Transverse colon (tissue), 4 donors: Measurements from ENCODE around the gene OTUB1. TPM values are rescaled to one million over a fixed set of nuclear protein-coding genes. Genes with fewer than 3 reads are reported as not detected.

Experiments used
- DNase-seq: peaks from one replicate; pipeline ENCODE4 v3.0.0-alpha.2; 2019
- H3K27ac ChIP-seq, 4 donors: fragments of 200-600 bp; sonication (generic); 2 replicates each; pipeline ENCODE4 v1.5.1; 2016 to 2018; ENCODE audit warnings: inconsistent platforms in 4 of 4
- H3K27me3 ChIP-seq: fragments of 200-600 bp; sonication (generic); 2 replicates; pipeline ENCODE4 v1.5.1; 2017; ENCODE audit warnings: inconsistent platforms
- H3K36me3 ChIP-seq, 4 donors: fragments of 200-600 bp; sonication (generic); 2 replicates each; pipeline ENCODE4 v1.5.1; 2017 to 2019; ENCODE audit warnings: inconsistent platforms in 4 of 4
- H3K4me1 ChIP-seq, 4 donors: fragments of 200-600 bp; sonication (generic); 2 replicates each; pipeline ENCODE4 v1.5.1; 2017 to 2020; ENCODE audit warnings: inconsistent platforms in 4 of 4
- H3K4me3 ChIP-seq, 4 donors: fragments of 200-600 bp; sonication (generic); 1 replicate in 1 of 4; 2 replicates in 3 of 4; pipeline versions ENCODE4 v1.5.1 to v1.6.1; 2017 to 2019; ENCODE audit warnings: inconsistent platforms in 4 of 4
- H3K9me3 ChIP-seq, 2 donors: fragments of 200-600 bp; sonication (generic); 2 replicates each; pipeline ENCODE4 v1.5.1; 2017 to 2019; ENCODE audit warnings: inconsistent platforms in 2 of 2
- CTCF ChIP-seq, 5 experiments: fragments of 200-600 bp in 3 of 5; fragments of 450-650 bp in 2 of 5; sonication (generic) in 3 of 5; IDR thresholded peaks; 1 replicate in 2 of 5; 2 replicates in 3 of 5; pipeline ENCODE4 v1.5.1; 2016 to 2017; ENCODE audit warnings: antibody characterized with exemption in 5 of 5, inconsistent platforms in 3 of 5, mild to moderate bottlenecking in 2 of 5, moderate library complexity in 1 of 5
- EP300 ChIP-seq: sonication (generic); formaldehyde crosslinking; IDR thresholded peaks from one replicate; pipeline ENCODE4 v1.6.1; 2017; ENCODE audit warnings: antibody characterized with exemption, low read depth
- POLR2A ChIP-seq: fragments of 450-650 bp; IDR thresholded peaks from one replicate; pipeline ENCODE4 v1.6.1; 2016; ENCODE audit warnings: antibody characterized with exemption, mild to moderate bottlenecking, moderate library complexity
- POLR2AphosphoS5 ChIP-seq, 3 donors: sonication (generic); formaldehyde crosslinking; IDR thresholded peaks; one replicate each; pipeline ENCODE4 v1.6.1; 2016; ENCODE audit warnings: antibody characterized with exemption in 3 of 3
- WGBS, 2 donors: methylation state at CpG; one replicate each; pipeline ENCODE4 v1.1.5; 2018; ENCODE audit warnings: low coverage in 1 of 2; 5-methylcytosine and 5-hydroxymethylcytosine counted together
- in situ Hi-C, 4 donors: fragments of 200-750 bp; cut with MboI; loops; one replicate each; pipeline versions ENCODE4 v1.15.0 to v1.15.1; 2017; ENCODE audit warnings: low sequenced_read_pairs in 3 of 4, low pct_ligation_motif_present in 1 of 4, low pct_unique_long_range_greater_than_20kb in 1 of 4
- intact Hi-C: fragments of 100-400 bp; cut with DNase I; formaldehyde crosslinking; loops from one replicate; pipeline ENCODE4 v1.15.1; 2023; ENCODE audit warnings: low total_unique reads
- total RNA-seq, 4 donors: library from RNA; depleted of rRNA; stranded (reverse); fragments of >200 nt; gene quantifications; one replicate each; pipeline ENCODE4 v1.1.0, GENCODE V29; 2016

OTUB1 gene
- total RNA-seq, 4 donors from 2014 or later: 52.7 to 114 (median 79.4) TPM

- intact Hi-C loops: loop anchor here (5.0 kb wide), 1 partner anchor 111 kb away; no protein-coding TSS in a partner anchor
- 4% methylated on average over 45 of the region's 85 CpGs; no CpG with 5 or more reads in 1 of the 2 donors for WGBS, 2 donors
- TF ChIP-seq EP300 (no peak), POLR2AphosphoS5 (IDR thresholded peaks at IDR 0.05) (no peak), CTCF (IDR thresholded peaks at IDR 0.05) (no peak), POLR2A (no peak)
Observed at GRCh38 chr11:64036087-64037026, 50.1 kb downstream of the OTUB1 start.

GRCh38 chr11:64037027-64037634 lies 50.9 kb downstream of the OTUB1 start:
- 29% methylated on average over 22 of the region's 23 CpGs; no CpG with 5 or more reads in 1 of the 2 donors for WGBS, 2 donors
- H3K36me3 ChIP-seq: no peaks in the 10 kb centered on the region
- H3K4me3 ChIP-seq: peak overlapping the region in 2 of 4 donors; percentile 34 to 42
- H3K9me3 ChIP-seq: no peaks in the 10 kb centered on the region
- peak overlapping the region; percentile 11 to 72 (median 47) for H3K27ac ChIP-seq
- DNase-seq: no peak
- TF ChIP-seq CTCF (IDR thresholded peaks at IDR 0.05) (no peak), EP300 (no peak), POLR2AphosphoS5 (IDR thresholded peaks at IDR 0.05) (no peak), POLR2A (no peak)
- intact Hi-C loops (loop anchor here (5.0 kb wide), 1 partner anchor 110 kb away; no protein-coding TSS in a partner anchor), in situ Hi-C loops (no loop called here)
- peaks cover 50% of the 10 kb centered on the region for H3K27me3 ChIP-seq
- peaks cover 0 to 21% (median 15%) of the 10 kb centered on the region in 4 donors for H3K4me1 ChIP-seq

More at GRCh38 chr11:64036087-64037026, 50.1 kb downstream of the OTUB1 start:
- H3K27me3 ChIP-seq: peaks cover 50% of the 10 kb centered on the region
- peaks cover 0 to 21% (median 15%) of the 10 kb centered on the region in 4 donors for H3K4me1 ChIP-seq
- in situ Hi-C loops: no loop called here
- peak overlapping the region; percentile 12 to 42 (median 34) for H3K4me3 ChIP-seq
- H3K27ac ChIP-seq: peak overlapping the region; percentile 11 to 72 (median 47)
- DNase-seq: no peak
- H3K36me3 ChIP-seq: no peaks in the 10 kb centered on the region
- H3K9me3 ChIP-seq: no peaks in the 10 kb centered on the region

GRCh38 chr11:64038500-64038899 lies 52.3 kb downstream of the OTUB1 start:
- no peak for DNase-seq
- Histone ChIP-seq H3K27ac (no peak overlapping the region), H3K4me1 (peaks cover 0 to 21% (median 15%) of the 10 kb centered on the region in 4 donors), H3K9me3 (no peaks in the 10 kb centered on the region), H3K36me3 (no peaks in the 10 kb centered on the region), H3K27me3 (peaks cover 44% of the 10 kb centered on the region), H3K4me3 (no peak overlapping the region)
- in situ Hi-C loops: no loop called here
- intact Hi-C loops: loop anchor here (5.0 kb wide), 1 partner anchor 109 kb away; no protein-coding TSS in a partner anchor
- TF ChIP-seq CTCF (IDR thresholded peaks at IDR 0.05) (no peak), POLR2AphosphoS5 (IDR thresholded peaks at IDR 0.05) (no peak), EP300 (no peak), POLR2A (no peak)
- WGBS, 2 donors: 98% methylated on average over 4 of the region's 4 CpGs; no CpG with 5 or more reads in 1 of the 2 donors
